Measurements from ENCODE around the gene ABHD8.

The ABHD8 gene

GRCh38 chr19:17333611-17334413 is 30.6 kb upstream of the ABHD8 start:
- peak; percentile 81 for DNase-seq (ENCODE audit: low read depth)
- no peak for TF ChIP-seq CTCF (conservative IDR thresholded peaks at IDR 0.05; ENCODE audit: low read length)
- peak overlapping the region; percentile 67 for H3K4me3 ChIP-seq (ENCODE audit: low read length)

- no peak for TF ChIP-seq CTCF (conservative IDR thresholded peaks at IDR 0.05; ENCODE audit: low read length)
- peak; percentile 48 for DNase-seq (ENCODE audit: low read depth)
- H3K4me3 ChIP-seq (ENCODE audit: low read length), result no peak overlapping the region
These were observed 29.7 kb upstream of the ABHD8 start for GRCh38 chr19:17332677-17333581.

GRCh38 chr19:17332360-17332676 is 29.1 kb upstream of the ABHD8 start:
- TF ChIP-seq CTCF (conservative IDR thresholded peaks at IDR 0.05; ENCODE audit: low read length), result no peak
- no peak for DNase-seq (ENCODE audit: low read depth)
- no peak overlapping the region for H3K4me3 ChIP-seq (ENCODE audit: low read length)

- no peak for DNase-seq (ENCODE audit: low read depth)
- no peak for TF ChIP-seq CTCF (conservative IDR thresholded peaks at IDR 0.05; ENCODE audit: low read length)
- no peak overlapping the region for H3K4me3 ChIP-seq (ENCODE audit: low read length)
These were observed 27.9 kb upstream of the ABHD8 start for GRCh38 chr19:17331045-17331558.

GRCh38 chr19:17330262-17331044 is 27.2 kb upstream of the ABHD8 start:
- no peak for TF ChIP-seq CTCF (conservative IDR thresholded peaks at IDR 0.05; ENCODE audit: low read length)
- no peak overlapping the region for H3K4me3 ChIP-seq (ENCODE audit: low read length)
- DNase-seq (ENCODE audit: low read depth), result no peak

GRCh38 chr19:17329366-17330261 is 26.4 kb upstream of the ABHD8 start:
- no peak for TF ChIP-seq CTCF (conservative IDR thresholded peaks at IDR 0.05; ENCODE audit: low read length)
- no peak for DNase-seq (ENCODE audit: low read depth)
- no peak overlapping the region for H3K4me3 ChIP-seq (ENCODE audit: low read length)
